Measurements from ENCODE around the gene GDI1. TPM values are rescaled to one million over a fixed set of nuclear protein-coding genes. Genes with fewer than 3 reads are reported as not detected.

GDI1 gene
- total and polyA plus RNA-seq, 9 of the 15 experiments (the other 6 are each of a cell fraction or from before 2014, with no cell fraction given): 0.97 to 82.6 (median 37.5) TPM

- TF ChIP-seq ZZZ3 (IDR thresholded peaks at IDR 0.05) (no peak), ZNF589 (CRISPR knock-in tag; IDR thresholded peaks at IDR 0.05; ENCODE audit: low read depth) (no peak), WHSC1 (IDR thresholded peaks at IDR 0.05; ENCODE audit: low read length) (no peak), ERF (CRISPR knock-in tag; IDR thresholded peaks at IDR 0.05) (no peak), SAFB2 (IDR thresholded peaks at IDR 0.05; ENCODE audit: borderline replicate concordance, low read depth, low read length, severe bottlenecking) (no peak), MAFG (tag; conservative IDR thresholded peaks at IDR 0.05) (peak; percentile 93), ZBTB11 (CRISPR knock-in tag; IDR thresholded peaks at IDR 0.05) (peak in 1 of 3 experiments; percentile 21; a peak in 1 of 6 replicates), RFX5 (IDR thresholded peaks at IDR 0.05; ENCODE audit: low read depth, low read length) (no peak), ZNF277 (CRISPR knock-in tag; IDR thresholded peaks at IDR 0.05; ENCODE audit: borderline replicate concordance) (no peak), GATAD2A (IDR thresholded peaks at IDR 0.05) (no peak), ZNF830 (CRISPR knock-in tag; IDR thresholded peaks at IDR 0.05) (no peak), ARNT (IDR thresholded peaks at IDR 0.05) (0 out of 4 replicates have a peak, but pooled peaks of 1 of the 2 experiments have one; percentile 23), KDM5B (IDR thresholded peaks at IDR 0.05; ENCODE audit: insufficient replicate concordance, low read depth, low read length) (no peak), NR4A1 (CRISPR knock-in tag; IDR thresholded peaks at IDR 0.05) (no peak), NR4A1 (tag; IDR thresholded peaks at IDR 0.05) (peak; percentile 50; the same call in 1 of the 2 replicates), HNRNPUL1 (IDR thresholded peaks at IDR 0.05; ENCODE audit: low read length) (no peak)
- TF ChIP-seq, protein P1, sequence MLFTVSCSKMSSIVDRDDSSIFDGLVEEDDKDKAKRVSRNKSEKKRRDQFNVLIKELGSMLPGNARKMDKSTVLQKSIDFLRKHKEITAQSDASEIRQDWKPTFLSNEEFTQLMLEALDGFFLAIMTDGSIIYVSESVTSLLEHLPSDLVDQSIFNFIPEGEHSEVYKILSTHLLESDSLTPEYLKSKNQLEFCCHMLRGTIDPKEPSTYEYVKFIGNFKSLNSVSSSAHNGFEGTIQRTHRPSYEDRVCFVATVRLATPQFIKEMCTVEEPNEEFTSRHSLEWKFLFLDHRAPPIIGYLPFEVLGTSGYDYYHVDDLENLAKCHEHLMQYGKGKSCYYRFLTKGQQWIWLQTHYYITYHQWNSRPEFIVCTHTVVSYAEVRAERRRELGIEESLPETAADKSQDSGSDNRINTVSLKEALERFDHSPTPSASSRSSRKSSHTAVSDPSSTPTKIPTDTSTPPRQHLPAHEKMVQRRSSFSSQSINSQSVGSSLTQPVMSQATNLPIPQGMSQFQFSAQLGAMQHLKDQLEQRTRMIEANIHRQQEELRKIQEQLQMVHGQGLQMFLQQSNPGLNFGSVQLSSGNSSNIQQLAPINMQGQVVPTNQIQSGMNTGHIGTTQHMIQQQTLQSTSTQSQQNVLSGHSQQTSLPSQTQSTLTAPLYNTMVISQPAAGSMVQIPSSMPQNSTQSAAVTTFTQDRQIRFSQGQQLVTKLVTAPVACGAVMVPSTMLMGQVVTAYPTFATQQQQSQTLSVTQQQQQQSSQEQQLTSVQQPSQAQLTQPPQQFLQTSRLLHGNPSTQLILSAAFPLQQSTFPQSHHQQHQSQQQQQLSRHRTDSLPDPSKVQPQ (CRISPR knock-in tag; IDR thresholded peaks at IDR 0.05; ENCODE audit: borderline replicate concordance): no peak
Observed at GRCh38 chrX:154484255-154485149, 47.5 kb downstream of the GDI1 start (continued).
